LNCaP clone FGC (cell line): ENCODE measurements around the gene PIK3CB.
"Not testable (repeated sequence)": the region's sequence is repeated elsewhere in the genome, so short reads cannot be mapped to it uniquely, and the experiment has no call there.

Source experiments
- DNase-seq: peaks from one replicate; pipeline ENCODE4 v3.0.0-alpha.2; 2011; ENCODE audit warnings: low read depth
- H3K4me3 ChIP-seq: 2 replicates; pipeline ENCODE4 v1.5.1; 2011; ENCODE audit warnings: mild to moderate bottlenecking, low read depth, low read length, control low read depth
- TF ChIP-seq, protein P1 (sequence below): IDR thresholded peaks from 2 replicates; pipeline ENCODE4 v1.5.1; 2012; ENCODE audit warnings: mild to moderate bottlenecking; ENCODE audit not compliant: control insufficient read depth, insufficient read depth; ENCODE audit errors: extremely low read depth

PIK3CB gene

DNA sequence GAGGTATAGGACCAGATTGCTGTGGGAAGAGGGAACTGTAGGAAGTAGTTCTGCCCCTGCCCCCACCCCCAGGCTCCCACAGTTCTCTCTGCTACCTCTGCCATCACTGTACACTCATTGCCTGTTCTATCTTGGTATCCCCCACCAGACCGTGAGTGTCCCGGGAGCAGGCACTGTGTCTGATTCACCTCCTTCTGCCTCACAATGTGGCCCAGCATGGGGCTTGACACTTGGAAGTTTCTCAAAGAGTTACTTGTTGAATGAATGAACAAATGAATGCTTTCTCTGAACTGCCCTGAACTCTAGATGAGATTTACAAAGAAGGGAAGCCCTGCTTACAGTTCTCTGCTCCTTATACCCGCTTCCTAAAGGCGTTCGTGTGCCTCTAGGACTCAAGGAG lies 27.1 kb upstream of the PIK3CB start:
- TF ChIP-seq, protein P1, sequence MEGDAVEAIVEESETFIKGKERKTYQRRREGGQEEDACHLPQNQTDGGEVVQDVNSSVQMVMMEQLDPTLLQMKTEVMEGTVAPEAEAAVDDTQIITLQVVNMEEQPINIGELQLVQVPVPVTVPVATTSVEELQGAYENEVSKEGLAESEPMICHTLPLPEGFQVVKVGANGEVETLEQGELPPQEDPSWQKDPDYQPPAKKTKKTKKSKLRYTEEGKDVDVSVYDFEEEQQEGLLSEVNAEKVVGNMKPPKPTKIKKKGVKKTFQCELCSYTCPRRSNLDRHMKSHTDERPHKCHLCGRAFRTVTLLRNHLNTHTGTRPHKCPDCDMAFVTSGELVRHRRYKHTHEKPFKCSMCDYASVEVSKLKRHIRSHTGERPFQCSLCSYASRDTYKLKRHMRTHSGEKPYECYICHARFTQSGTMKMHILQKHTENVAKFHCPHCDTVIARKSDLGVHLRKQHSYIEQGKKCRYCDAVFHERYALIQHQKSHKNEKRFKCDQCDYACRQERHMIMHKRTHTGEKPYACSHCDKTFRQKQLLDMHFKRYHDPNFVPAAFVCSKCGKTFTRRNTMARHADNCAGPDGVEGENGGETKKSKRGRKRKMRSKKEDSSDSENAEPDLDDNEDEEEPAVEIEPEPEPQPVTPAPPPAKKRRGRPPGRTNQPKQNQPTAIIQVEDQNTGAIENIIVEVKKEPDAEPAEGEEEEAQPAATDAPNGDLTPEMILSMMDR: no peak
- no peak overlapping the region for H3K4me3 ChIP-seq
- no peak for DNase-seq

DNA sequence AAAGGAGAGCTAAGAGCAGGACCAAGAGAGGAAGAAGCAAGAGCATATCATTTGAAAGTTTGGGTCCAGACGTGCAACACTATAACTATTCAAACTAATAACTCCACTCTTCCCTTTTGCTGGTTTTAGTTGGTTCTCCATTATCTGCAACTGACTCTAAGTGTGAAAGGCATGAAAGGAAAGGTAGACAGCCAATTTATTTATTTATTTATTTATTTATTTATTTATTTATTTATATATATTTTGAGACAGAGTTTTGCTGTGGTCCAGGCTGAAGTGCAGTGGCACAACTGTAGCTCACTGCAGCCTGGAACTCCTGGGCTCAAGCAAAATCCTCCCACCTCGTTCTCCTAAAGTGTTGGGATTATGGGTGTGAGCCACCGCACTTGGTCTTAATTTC lies 22.1 kb upstream of the PIK3CB start:
- DNase-seq: no peak

DNA sequence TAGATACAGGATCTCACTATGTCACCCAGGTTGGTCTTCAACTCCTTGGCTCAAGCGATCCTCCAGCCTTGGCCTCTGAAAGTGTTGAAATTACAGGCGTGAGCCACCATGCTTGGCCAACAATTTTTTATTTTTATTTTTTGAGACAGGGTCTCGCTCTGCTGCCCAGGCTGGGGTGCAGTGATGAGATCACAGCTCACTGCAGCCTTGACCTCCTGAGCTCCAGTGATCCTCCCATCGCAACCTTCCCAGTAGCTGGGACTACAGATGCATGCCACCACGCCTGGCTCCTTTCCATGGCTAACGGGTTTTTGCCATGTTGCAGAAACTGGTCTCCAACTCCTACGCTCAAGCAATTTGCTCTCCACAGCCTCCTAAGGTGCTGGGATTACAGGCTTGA lies 20.2 kb upstream of the PIK3CB start:
- DNase-seq: no peak

More for the DNA sequence above, 22.1 kb upstream of the PIK3CB start:
- no peak overlapping the region for H3K4me3 ChIP-seq
- TF ChIP-seq, protein P1: no peak

DNA sequence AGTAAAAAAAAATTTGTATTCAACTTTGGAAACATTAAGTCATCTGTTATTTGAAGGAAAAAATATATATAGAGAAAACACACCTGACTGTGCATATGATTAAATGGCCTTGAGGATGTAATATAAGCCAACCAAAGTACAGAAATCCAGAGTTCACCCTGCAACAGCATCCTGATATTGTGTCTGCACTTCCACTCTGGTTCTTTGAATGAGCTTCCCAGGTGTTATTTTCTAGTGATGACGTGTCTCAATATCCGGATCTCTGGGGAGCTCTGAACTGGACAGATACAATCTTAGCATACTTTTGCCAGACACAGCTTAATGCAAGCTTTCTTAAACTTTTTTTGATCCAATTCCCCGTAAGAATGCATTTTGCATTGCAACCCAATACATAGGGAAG lies 19.5 kb upstream of the PIK3CB start:
- no peak for DNase-seq
- H3K4me3 ChIP-seq: no peak overlapping the region
- TF ChIP-seq, protein P1: no peak

More for the DNA sequence above, 20.2 kb upstream of the PIK3CB start:
- no peak overlapping the region for H3K4me3 ChIP-seq
- TF ChIP-seq, protein P1: no peak

DNA sequence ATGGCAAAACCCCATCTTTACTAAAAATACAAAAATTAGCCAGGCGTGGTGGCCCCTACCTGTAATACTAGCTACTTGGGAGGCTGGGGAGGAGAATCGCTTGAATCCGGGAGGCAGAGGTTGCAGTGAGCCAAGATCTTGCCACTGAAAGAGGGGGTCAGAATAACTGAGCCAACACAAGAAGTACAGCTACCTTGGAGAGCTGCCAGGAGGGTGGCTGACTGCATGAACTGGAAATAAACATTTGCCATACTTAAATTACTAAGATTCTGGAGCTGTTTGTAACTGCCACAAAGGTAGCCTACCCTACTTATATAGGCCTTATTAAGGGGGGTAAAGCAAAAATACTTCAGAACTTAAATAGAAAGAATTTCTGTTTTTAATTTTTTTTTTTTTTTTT lies 15.4 kb upstream of the PIK3CB start:
- no peak overlapping the region for H3K4me3 ChIP-seq
- no peak for DNase-seq
- TF ChIP-seq, protein P1: no peak

DNA sequence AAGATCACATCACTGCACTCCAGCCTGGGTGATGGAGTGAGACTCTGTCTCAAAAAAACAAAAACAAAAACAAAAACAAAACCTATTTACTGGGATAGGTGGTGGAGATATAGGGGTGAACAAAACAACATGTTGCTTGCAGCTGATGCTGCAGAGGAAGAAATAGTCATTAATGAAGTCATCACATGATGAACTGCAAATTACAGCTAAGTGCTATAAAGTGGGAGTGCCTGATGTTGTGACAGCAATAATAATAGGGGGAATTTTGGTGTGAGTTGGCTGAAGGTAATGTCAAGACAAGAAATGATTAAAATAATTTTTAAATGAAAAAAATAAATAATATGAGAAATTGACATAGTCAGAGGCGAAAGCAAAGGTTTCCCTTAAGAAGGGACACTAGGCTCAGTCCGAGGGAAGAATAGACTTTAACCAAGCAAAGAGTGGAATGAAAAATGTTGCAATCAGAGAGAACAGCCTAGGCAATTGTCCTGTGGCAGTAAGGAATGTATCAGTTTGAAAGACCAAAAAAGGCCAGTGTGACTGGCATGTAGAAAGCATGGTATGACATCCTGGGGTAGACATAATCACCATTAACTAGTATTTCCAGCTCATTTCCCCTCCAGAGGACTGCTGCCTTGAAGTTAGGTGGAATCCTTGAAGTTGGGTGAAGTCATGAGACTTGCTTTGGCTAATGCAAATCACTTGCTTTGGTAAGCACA lies 14.7 kb upstream of the PIK3CB start:
- H3K4me3 ChIP-seq: no peak overlapping the region
- TF ChIP-seq, protein P1: no peak
- no peak for DNase-seq

DNA sequence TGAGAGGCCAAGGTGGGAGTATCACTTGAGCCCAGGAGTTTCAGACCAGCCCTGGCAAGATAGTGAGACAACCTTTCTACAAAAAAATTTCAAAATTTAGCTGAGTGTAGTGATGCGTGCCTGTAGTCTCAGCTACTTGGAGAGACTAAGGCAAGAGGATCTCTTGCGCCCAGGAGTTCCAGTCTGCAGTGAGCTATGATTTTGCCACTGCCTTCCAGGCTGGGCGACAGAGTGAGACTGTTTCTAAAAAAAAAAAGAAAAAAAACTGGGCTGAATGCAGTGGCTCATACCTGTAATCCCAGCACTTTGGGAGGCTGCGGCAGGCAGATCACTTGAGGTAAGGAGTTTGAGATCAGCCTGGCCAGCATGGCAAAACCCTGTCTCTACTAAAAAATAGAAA lies 14.0 kb upstream of the PIK3CB start:
- no peak overlapping the region for H3K4me3 ChIP-seq
- no peak for DNase-seq
- TF ChIP-seq, protein P1: no peak

DNA sequence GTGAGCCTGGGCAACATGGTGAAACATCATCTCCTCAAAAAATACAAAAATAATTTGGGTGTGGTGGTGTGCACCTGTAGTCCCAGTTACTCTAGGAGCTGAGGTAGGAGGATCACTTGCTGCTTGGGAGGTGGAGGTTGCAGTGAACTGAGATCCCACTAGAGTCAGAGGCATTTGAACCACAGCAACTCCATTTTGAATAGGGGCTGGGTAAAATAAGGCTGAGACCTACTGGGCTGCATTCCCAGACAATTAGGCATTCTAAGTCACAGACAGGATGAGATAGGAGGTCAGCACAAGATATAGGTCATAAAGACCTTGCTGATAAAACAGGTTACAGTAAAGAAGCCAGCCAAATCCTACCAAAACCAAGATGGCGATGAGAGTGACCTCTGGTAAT lies 12.1 kb upstream of the PIK3CB start:
- not testable (repeated sequence) for H3K4me3 ChIP-seq, DNase-seq
